Vagina (tissue), 2 donors: Measurements from ENCODE around the gene CPT1C. TPM values are rescaled to one million over a fixed set of nuclear protein-coding genes. Genes with fewer than 3 reads are reported as not detected.

Source experiments
- DNase-seq, 2 donors: peaks; one replicate each; pipeline ENCODE4 v3.0.0-alpha.2; 2017; ENCODE audit errors: extremely low spot score in 2 of 2
- H3K27ac ChIP-seq: fragments of 200-600 bp; sonication (generic); one replicate; pipeline ENCODE4 v1.5.1; 2019
- H3K27me3 ChIP-seq: fragments of 200-600 bp; sonication (generic); one replicate; pipeline ENCODE4 v1.5.1; 2019
- H3K36me3 ChIP-seq, 2 donors: fragments of 200-600 bp; sonication (generic); one replicate each; pipeline ENCODE4 v1.5.1; 2017 to 2019
- H3K4me1 ChIP-seq: fragments of 200-600 bp; sonication (generic); one replicate; pipeline ENCODE4 v1.5.1; 2019
- H3K4me3 ChIP-seq, 2 donors: fragments of 200-600 bp; sonication (generic); 1 replicate in 1 of 2; 2 replicates in 1 of 2; pipeline ENCODE4 v1.5.1; 2016 to 2019
- H3K9me3 ChIP-seq: fragments of 200-600 bp; sonication (generic); one replicate; pipeline ENCODE4 v1.5.1; 2019
- CTCF ChIP-seq, 3 experiments: fragments of 450-650 bp in 2 of 3; fragments of 200-600 bp in 1 of 3; sonication (generic) in 1 of 3; IDR thresholded peaks; one replicate each; pipeline ENCODE4 v1.5.1; 2017 to 2019; ENCODE audit warnings: antibody characterized with exemption in 3 of 3, mild to moderate bottlenecking in 2 of 3, moderate library complexity in 2 of 3
- POLR2A ChIP-seq, 2 donors: fragments of 450-650 bp; IDR thresholded peaks; one replicate each; pipeline ENCODE4 v1.6.1; 2017; ENCODE audit warnings: antibody characterized with exemption in 2 of 2, mild to moderate bottlenecking in 2 of 2, moderate library complexity in 2 of 2
- POLR2AphosphoS5 ChIP-seq, 2 donors: sonication (generic); formaldehyde crosslinking; IDR thresholded peaks; one replicate each; pipeline ENCODE4 v1.9.0; 2017; ENCODE audit warnings: antibody characterized with exemption in 2 of 2, mild to moderate bottlenecking in 2 of 2, low read depth in 1 of 2; ENCODE audit not compliant: insufficient read depth in 1 of 2
- intact Hi-C: fragments of 100-400 bp; cut with DNase I; formaldehyde crosslinking; loops from one replicate; pipeline ENCODE4 v1.15.1; 2023
- total RNA-seq: library from RNA; depleted of rRNA; stranded (reverse); fragments of >200 nt; gene quantifications from one replicate; pipeline ENCODE4 v1.2.3, GENCODE V29; 2016

Gene CPT1C
- total RNA-seq, 1 donor from 2014 or later: 12.3 TPM

DNA sequence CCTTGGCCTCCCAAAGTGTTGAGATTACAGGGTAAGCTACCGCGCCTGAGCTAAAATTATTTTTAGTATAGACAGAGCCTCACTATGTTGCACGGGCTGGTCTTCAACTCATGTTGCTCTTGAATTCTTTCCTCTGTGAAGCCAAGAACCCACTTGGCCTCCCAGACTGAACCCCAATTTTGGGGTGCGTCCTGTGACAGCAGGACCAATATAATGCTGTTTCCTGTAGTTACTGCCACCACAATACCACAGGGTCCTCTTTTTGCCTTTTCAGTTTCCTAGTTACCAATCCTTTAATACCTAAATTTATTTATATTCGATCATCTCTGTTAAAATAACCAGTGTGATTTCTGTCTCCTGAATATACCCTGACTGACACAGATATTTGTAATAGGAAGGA is 39.2 kb downstream of the CPT1C start:
- H3K4me1 ChIP-seq: peaks cover 4% of the 10 kb centered on the region
- TF ChIP-seq POLR2AphosphoS5 (IDR thresholded peaks at IDR 0.05; ENCODE audit: insufficient read depth in 1 of 2, low read depth in 1 of 2) (no peak), POLR2A (IDR thresholded peaks at IDR 0.05) (no peak), CTCF (IDR thresholded peaks at IDR 0.05) (no peak)
- DNase-seq: no peak
- no peak overlapping the region for H3K4me3 ChIP-seq
- no peaks in the 10 kb centered on the region for H3K9me3 ChIP-seq
- H3K27ac ChIP-seq: no peak overlapping the region
- no peaks in the 10 kb centered on the region for H3K27me3 ChIP-seq
- no peaks in the 10 kb centered on the region for H3K36me3 ChIP-seq
- intact Hi-C loops: no loop called here

DNA sequence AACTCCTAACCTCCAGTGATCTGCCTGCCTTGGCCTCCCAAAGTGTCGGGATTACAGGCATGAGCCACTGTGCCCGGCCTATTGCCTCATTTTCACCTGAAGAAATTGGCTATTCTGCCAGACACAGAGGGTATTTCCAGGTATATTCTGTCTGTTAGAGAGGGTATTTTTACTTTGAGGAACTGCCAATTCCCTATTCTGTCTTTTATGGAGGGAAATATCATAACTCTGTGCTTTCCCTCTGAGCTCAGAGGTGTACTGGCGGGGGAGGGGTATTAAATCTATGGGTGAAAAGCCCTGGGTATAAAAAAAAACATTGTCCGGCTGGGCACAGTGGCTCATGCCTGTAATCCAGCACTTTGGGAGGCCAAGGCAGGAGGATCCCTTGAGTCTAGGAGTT is 47.4 kb downstream of the CPT1C start:
- no peak for TF ChIP-seq POLR2A (IDR thresholded peaks at IDR 0.05)
- TF ChIP-seq POLR2AphosphoS5 (IDR thresholded peaks at IDR 0.05; ENCODE audit: insufficient read depth in 1 of 2, low read depth in 1 of 2): no peak
- TF ChIP-seq CTCF (IDR thresholded peaks at IDR 0.05): no peak
- Histone ChIP-seq H3K36me3 (no peaks in the 10 kb centered on the region), H3K27me3 (no peaks in the 10 kb centered on the region), H3K4me3 (no peak overlapping the region), H3K27ac (no peak overlapping the region), H3K9me3 (no peaks in the 10 kb centered on the region), H3K4me1 (no peaks in the 10 kb centered on the region)
- DNase-seq: no peak
- intact Hi-C loops: no loop called here

DNA sequence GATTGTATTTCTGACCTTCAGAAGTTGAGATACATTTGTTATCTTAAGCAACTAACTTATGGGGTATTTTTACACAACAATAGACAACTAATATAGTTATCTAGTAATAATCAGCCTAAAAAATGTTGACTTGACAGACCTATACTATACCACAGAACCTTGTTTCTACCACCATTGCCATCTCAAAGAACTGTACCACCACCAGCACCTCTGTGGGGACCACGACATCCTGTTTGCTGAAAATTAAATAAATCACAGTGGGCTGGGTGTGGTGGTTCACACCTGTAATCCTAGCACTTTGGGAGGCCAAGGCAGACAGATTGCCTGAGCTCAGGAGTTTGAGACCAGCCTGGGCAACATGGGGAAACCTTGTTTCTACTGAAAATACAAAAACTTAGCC is 48.2 kb downstream of the CPT1C start:
- no peaks in the 10 kb centered on the region for H3K4me1 ChIP-seq
- H3K27me3 ChIP-seq: no peaks in the 10 kb centered on the region
- intact Hi-C loops: no loop called here
- no peaks in the 10 kb centered on the region for H3K36me3 ChIP-seq
- H3K4me3 ChIP-seq: no peak overlapping the region
- no peak overlapping the region for H3K27ac ChIP-seq
- H3K9me3 ChIP-seq: no peaks in the 10 kb centered on the region
- DNase-seq: no peak
- no peak for TF ChIP-seq POLR2AphosphoS5 (IDR thresholded peaks at IDR 0.05; ENCODE audit: insufficient read depth in 1 of 2, low read depth in 1 of 2)
- TF ChIP-seq CTCF (IDR thresholded peaks at IDR 0.05): no peak
- no peak for TF ChIP-seq POLR2A (IDR thresholded peaks at IDR 0.05)

DNA sequence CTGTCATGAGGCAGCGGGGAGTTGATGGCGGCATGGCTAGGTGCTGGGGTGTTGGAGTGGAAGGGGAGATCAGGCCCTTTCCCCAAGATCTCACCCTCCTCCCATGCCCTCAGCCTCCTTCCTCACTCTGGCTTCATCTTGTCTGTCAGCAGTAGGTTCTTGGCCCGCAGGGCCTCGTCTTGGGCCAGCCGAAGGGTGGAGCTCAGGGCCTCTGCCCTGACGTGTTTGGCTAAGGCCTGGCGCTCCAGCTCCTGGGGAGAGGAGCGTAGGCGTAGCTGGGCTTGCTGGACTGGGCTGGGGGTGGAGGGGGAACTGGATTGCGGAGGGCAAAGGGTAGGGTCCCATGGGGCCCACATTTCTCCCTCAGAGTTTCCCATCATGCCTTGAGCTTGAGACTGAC is 49.0 kb downstream of the CPT1C start:
- no peak overlapping the region for H3K27ac ChIP-seq
- intact Hi-C loops: no loop called here
- TF ChIP-seq POLR2AphosphoS5 (IDR thresholded peaks at IDR 0.05; ENCODE audit: insufficient read depth in 1 of 2, low read depth in 1 of 2) (no peak), POLR2A (IDR thresholded peaks at IDR 0.05) (no peak), CTCF (IDR thresholded peaks at IDR 0.05) (no peak)
- no peaks in the 10 kb centered on the region for H3K9me3 ChIP-seq
- H3K36me3 ChIP-seq: no peaks in the 10 kb centered on the region
- no peak for DNase-seq
- no peaks in the 10 kb centered on the region for H3K27me3 ChIP-seq
- no peak overlapping the region for H3K4me3 ChIP-seq
- no peaks in the 10 kb centered on the region for H3K4me1 ChIP-seq

DNA sequence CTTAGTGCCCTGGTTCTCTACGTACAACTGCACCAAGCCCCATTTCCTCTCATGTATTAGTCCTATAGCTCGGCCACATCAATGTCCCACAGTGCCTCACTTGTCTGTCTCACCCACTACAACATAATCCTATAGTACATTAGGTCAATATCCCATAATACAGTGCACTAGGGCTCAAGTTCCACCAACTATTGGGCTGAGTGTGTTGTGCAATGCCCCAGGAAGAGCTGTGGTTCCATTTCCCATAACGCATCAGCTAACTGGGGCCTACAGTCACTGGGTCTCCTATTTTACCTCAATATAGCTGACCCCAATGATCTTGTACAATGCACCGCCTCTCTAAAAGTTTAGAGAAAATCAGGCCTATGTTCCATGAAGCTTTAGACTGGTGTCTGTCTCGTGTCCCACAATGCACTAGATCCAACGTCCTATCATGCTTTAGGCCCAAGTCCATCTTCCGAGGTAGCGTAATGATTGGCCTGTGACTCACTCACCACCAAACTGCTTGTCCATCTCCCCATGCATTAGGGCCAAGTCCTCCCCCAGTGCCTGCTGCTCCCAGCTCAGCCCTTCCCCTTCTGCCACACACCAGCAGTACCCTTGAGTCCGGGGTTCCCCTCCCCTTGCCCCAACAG is 50.4 kb downstream of the CPT1C start:
- intact Hi-C loops: no loop called here
- no peak for TF ChIP-seq POLR2A (IDR thresholded peaks at IDR 0.05)
- TF ChIP-seq POLR2AphosphoS5 (IDR thresholded peaks at IDR 0.05; ENCODE audit: insufficient read depth in 1 of 2, low read depth in 1 of 2): no peak
- no peak for TF ChIP-seq CTCF (IDR thresholded peaks at IDR 0.05)
- Histone ChIP-seq H3K27ac (no peak overlapping the region), H3K4me3 (no peak overlapping the region), H3K4me1 (no peaks in the 10 kb centered on the region), H3K36me3 (no peaks in the 10 kb centered on the region), H3K27me3 (no peaks in the 10 kb centered on the region), H3K9me3 (no peaks in the 10 kb centered on the region)
- DNase-seq: no peak
